Measurements from ENCODE around the gene EMP3.
"Not testable (repeated sequence)": the region's sequence is repeated elsewhere in the genome, so short reads cannot be mapped to it uniquely, and the experiment has no call there.

EMP3 gene

DNA sequence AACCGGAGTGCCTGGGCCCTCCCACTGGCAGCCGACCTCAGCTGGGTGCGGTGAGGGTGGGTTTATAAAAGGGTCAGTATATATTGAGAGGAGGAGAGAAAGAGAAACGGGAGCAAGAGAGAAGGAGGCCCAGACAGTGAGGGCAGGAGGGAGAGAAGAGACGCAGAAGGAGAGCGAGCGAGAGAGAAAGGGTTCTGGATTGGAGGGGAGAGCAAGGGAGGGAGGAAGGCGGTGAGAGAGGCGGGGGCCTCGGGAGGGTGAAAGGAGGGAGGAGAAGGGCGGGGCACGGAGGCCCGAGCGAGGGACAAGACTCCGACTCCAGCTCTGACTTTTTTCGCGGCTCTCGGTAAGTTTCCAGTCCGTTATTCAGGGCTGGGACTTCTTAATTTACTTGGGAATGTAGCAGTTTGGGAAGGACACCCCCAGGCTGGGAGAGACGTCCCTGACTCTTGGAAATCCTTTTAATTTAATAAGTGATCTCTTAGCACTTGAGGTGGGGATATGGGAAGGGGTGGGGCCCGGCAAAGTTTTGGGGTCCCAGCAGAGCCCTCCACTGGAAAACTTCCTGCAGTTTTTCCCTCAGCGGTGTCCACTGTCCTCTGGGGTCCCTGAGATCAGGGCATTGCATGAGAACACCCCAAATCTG lies at the start of gene EMP3:
TSS of gene EMP3 (plus strand) at position 288 of the 646 bp plus-strand sequence. CDS start 1,293 bp downstream, outside the sequence.
- peak; percentile 74 for DNase-seq (ENCODE audit: low read depth)

- DNase-seq (ENCODE audit: low read depth) = no peak
Measured at GRCh38 chr19:48279747-48280146, 45.6 kb upstream of the EMP3 start.

- DNase-seq (ENCODE audit: low read depth) = no peak
Measured at GRCh38 chr19:48283908-48284307, 41.4 kb upstream of the EMP3 start.

DNA sequence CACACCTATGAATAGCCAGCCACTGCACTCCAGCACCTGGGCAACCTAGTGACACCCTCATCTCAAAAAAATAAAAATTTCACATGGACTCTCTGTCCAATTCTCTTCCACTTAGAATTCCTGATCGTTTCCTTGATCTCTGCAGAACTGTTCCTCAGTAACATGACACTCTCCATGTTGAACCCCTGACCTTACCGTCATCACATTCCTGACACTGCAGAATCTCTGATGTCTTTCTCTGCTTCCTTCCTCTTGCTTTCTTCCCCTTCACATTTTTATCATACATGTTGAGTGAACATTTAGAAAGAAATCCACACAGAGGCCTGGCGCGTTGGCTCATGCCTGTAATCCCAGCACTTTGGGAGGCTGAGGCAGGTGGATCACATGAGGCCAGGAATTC lies 40.5 kb upstream of the EMP3 start:
- no peak for DNase-seq (ENCODE audit: low read depth)

DNA sequence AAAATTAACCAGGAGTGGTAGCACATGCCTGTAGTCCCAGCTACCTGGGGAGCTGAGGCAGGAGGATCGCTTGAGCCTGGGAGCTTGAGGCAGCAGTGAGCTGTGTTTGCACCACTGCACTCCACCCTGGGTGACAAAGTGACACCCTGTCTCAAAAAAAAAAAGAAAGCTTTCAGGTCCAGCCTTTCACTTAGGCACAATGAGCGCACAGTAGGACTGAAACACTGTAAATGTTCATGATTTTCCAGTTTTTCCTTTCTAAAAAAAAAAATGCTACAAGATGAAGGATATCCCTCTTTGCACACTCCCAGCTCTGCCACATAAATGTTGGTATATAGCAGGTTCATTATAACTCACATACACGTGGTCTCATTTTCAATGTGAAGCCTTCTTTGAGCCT lies 37.6 kb upstream of the EMP3 start:
- DNase-seq (ENCODE audit: low read depth) = no peak

- DNase-seq (ENCODE audit: low read depth) = no peak
Measured at GRCh38 chr19:48290401-48290770, 35.0 kb upstream of the EMP3 start.

GRCh38 chr19:48290771-48291488 lies 34.4 kb upstream of the EMP3 start:
- DNase-seq (ENCODE audit: low read depth) = peak; percentile 36

DNA sequence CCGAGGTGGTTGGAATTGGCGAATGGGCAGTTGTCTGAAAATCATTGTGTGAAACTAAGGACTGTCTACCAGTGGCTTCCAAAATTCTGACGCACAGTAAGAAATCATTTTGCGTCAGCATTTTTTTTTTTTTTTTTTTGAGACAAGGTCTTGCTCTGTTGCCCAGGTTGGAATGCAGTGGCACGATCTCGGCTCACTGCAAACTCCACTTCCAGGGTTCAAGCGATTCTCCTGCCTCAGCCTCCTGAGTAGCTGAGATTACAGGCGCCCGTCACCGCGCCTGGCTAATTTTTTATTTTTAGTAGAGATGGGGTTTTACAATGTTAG lies 33.9 kb upstream of the EMP3 start:
- DNase-seq (ENCODE audit: low read depth) = not testable (repeated sequence)

GRCh38 chr19:48292798-48293197 lies 32.6 kb upstream of the EMP3 start:
- DNase-seq (ENCODE audit: low read depth) = no peak

GRCh38 chr19:48295458-48295857 lies 29.9 kb upstream of the EMP3 start:
- no peak for DNase-seq (ENCODE audit: low read depth)

DNA sequence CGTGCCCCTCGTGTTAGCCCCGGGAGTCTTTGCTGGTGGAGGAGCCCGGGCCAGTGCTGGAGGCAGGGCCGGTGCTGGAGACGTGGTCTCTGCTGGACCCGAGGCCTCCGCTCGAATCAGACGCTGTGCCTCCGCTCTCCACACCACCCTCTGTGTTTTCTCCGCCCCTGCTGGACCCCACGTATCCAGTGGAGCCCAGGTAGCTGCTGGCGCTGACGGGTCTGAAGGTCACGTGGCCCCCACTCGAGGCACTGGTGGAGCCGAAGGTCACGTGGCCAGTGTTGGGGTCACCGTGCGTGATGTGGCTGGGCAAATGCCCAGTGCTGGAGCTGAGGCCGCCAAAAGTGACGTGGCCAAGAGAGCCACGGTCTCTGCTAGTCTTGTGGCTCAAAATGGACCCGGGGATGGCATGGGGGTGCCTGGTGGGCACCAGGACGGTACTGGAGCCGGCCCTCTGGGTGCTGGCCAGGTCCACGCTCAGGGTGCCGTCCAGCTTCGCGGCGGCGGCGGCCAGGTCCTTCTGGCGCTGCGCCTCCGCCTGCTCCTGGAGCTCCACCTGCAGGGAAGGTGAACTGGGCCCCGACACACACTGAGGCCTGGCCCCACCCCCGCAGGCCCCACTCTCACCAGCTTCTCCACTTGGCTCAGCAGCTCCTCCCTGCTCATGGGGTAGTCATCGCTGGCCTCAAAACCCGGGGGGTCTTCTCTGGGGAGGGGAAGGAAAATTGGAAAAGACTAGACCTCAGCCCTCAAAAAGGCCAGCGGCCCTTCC lies 28.2 kb upstream of the EMP3 start:
- DNase-seq (ENCODE audit: low read depth) = no peak

- no peak for DNase-seq (ENCODE audit: low read depth)
Measured at GRCh38 chr19:48297975-48298374, 27.4 kb upstream of the EMP3 start.

GRCh38 chr19:48301886-48302599 lies 23.3 kb upstream of the EMP3 start:
- no peak for DNase-seq (ENCODE audit: low read depth)

DNA sequence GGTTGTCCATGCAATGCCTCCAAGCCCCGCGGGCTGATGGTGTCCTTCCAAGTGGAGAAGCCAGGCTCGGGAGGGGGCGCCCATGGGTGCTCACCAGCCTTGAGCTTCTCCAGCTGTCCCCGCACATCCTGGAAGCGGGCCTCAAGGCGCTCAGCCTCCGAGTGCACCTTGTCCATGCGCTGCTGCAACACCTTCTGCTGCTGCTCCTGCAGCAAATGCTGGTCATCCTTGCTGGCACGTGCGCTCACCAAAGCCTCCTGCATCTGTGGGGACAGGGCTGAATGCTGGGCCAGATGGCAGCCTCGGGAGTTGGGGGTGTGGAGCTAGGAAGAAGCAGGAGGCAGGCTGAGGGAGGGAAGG lies 22.8 kb upstream of the EMP3 start:
- DNase-seq (ENCODE audit: low read depth) = no peak

GRCh38 chr19:48303367-48303766 lies 22.0 kb upstream of the EMP3 start:
- DNase-seq (ENCODE audit: low read depth) = no peak

GRCh38 chr19:48303866-48304265 lies 21.5 kb upstream of the EMP3 start:
- no peak for DNase-seq (ENCODE audit: low read depth)

DNA sequence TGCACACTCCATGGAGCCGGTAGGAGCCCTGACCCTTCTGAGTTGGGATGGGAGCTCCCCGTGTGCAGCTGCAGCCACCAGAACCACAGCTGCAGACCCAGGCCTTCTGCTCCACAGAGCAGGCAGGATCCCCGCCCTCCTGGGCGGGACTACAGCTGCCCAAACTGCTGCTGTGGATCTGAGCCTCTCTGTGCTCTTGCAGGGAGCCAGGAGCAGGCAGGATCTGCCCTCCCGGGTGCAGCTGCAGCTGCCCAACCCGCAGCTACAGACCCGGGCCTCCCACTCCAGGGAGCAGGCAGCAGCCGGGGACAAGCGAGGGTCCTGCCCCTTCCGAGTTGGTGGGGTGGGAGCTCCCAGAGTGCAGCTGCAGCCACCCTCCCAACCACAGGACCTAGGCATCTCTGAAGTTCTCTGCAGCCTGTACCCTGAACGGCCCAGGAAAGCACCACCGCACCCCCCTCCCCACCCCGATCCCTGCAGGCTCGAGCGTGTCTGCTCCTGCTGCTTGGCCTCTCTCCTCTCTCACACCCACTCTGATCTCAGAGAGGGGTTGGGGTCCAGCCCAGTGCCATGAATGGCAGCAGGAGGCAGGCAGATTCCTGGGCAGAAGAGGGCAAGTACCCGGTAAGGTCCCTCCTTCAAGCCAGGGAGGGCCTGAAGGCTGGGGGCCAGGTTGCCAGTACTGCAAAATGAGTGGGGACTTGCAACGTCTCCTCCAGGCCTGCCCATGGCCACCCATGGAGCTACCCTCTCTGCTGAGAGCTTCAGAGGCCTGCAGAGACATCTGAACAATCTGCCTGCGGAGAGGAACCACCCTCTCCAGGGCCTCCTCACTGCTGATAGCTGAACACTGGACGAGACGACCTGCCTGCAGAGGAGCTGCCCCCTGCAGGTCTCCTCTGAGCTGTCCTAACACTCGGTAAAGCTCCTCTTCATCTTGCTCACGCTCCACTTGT lies 16.4 kb upstream of the EMP3 start:
- DNase-seq (ENCODE audit: low read depth) = no peak

GRCh38 chr19:48309731-48310130 lies 15.6 kb upstream of the EMP3 start:
- DNase-seq (ENCODE audit: low read depth) = not testable (repeated sequence)

DNA sequence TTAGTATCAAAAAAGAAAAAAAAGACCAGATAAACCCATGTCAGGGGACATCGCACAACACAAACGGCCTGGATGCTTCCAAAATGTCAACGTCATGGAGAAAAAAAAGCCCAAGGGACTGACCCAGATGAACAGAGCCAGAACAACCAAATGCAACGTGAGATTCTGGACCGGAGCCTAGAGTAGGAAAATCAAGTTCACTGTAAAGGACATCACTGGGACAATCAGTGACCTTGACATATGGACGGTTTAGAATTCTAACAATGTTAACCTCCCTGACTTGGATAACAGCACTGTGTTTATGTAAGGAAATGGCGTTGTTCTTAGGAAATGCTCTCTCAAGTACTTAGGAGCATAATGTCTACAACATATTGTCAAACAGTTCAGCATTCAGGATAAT lies 15.1 kb upstream of the EMP3 start:
- no peak for DNase-seq (ENCODE audit: low read depth)

DNA sequence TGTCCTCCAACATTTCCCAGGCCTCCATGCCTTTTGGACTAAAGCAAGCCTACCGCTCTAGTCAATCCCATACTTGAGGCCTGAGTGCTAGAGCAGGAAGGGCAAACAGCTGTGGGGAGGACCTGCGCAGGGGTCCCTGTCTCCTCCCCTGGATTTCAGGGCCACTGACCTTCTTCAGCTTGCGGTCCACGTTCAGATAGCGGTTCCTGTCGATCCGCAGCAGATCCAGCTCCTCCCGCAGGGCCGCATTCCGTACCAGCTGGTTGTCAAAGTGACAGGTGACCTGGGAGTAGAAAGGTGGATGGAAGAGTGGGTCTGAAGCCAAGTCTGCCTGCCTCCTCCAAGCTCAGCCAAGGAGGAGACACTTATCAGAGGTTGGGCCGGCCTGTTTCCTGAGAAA lies 14.0 kb upstream of the EMP3 start:
- DNase-seq (ENCODE audit: low read depth) = no peak

- no peak for DNase-seq (ENCODE audit: low read depth)
Measured at GRCh38 chr19:48315712-48316111, 9.6 kb upstream of the EMP3 start.

DNA sequence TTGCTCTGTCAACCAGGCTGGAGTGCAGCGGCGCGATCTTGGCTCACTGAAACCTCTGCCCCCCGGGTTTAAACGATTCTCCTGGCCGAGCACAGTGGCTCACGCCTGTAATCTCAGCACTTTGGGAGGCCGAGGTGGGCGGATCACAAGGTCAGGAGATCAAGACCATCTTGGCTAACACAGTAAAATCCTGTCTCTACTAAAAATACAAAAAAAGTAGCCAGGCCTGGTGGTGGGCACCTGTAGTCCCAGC lies 7.7 kb upstream of the EMP3 start:
- DNase-seq (ENCODE audit: low read depth) = not testable (repeated sequence)

All from stimulated activated CD8-positive, alpha-beta memory T cell treated with anti-CD3 and anti-CD28 coated beads, Interleukin-7, amount 100 ng/mL, for 24 hours (primary cell).